HG03108 (cell line): ENCODE results near the gene COL1A2.
A peak's percentile ranks its signal among the peaks of the same experiment; 100 is the strongest.

Experiments used
- ATAC-seq: cut with Tn5 transposase; IDR thresholded peaks from one replicate; pipeline ENCODE4 v1.9.1; 2021; ENCODE audit warnings: moderate library complexity; ENCODE audit not compliant: unreplicated experiment

Gene COL1A2

GRCh38 chr7:94432817-94433216 is 38.1 kb downstream of the COL1A2 start:
- no peak for ATAC-seq

GRCh38 chr7:94433224-94433623 is 38.5 kb downstream of the COL1A2 start:
- no peak for ATAC-seq

- ATAC-seq = no peak
Measured at GRCh38 chr7:94434042-94434441, 39.3 kb downstream of the COL1A2 start.

- peak; percentile 89 for ATAC-seq
Measured at GRCh38 chr7:94436018-94436604, 41.4 kb downstream of the COL1A2 start.

- no peak for ATAC-seq
Measured at GRCh38 chr7:94436700-94437099, 42.0 kb downstream of the COL1A2 start.

- no peak for ATAC-seq
Measured at GRCh38 chr7:94439893-94440381, 45.2 kb downstream of the COL1A2 start.

- ATAC-seq = no peak
Measured at GRCh38 chr7:94440451-94441039, 45.9 kb downstream of the COL1A2 start.

- no peak for ATAC-seq
Measured at GRCh38 chr7:94441138-94441537, 46.4 kb downstream of the COL1A2 start.

- ATAC-seq = no peak
Measured at GRCh38 chr7:94442639-94443038, 47.9 kb downstream of the COL1A2 start.

- no peak for ATAC-seq
Measured at GRCh38 chr7:94444813-94445212, 50.1 kb downstream of the COL1A2 start.

- no peak for ATAC-seq
Measured at GRCh38 chr7:94445696-94446194, 51.0 kb downstream of the COL1A2 start.

- ATAC-seq = no peak
Measured at GRCh38 chr7:94446308-94446707, 51.6 kb downstream of the COL1A2 start.

GRCh38 chr7:94449151-94449725 is 54.5 kb downstream of the COL1A2 start:
- no peak for ATAC-seq

GRCh38 chr7:94450044-94450697 is 55.5 kb downstream of the COL1A2 start:
- ATAC-seq = no peak

- ATAC-seq = no peak
Measured at GRCh38 chr7:94451187-94451586, 56.5 kb downstream of the COL1A2 start.

- ATAC-seq = no peak
Measured at GRCh38 chr7:94452239-94452638, 57.5 kb downstream of the COL1A2 start.

GRCh38 chr7:94453898-94454297 is 59.2 kb downstream of the COL1A2 start:
- ATAC-seq = no peak

- ATAC-seq = no peak
Measured at GRCh38 chr7:94458041-94458440, 63.3 kb downstream of the COL1A2 start.

GRCh38 chr7:94466516-94466915 is 71.8 kb downstream of the COL1A2 start:
- no peak for ATAC-seq

GRCh38 chr7:94471604-94472003 is 76.9 kb downstream of the COL1A2 start:
- ATAC-seq = no peak

- no peak for ATAC-seq
Measured at GRCh38 chr7:94472608-94473007, 77.9 kb downstream of the COL1A2 start.
